DMS79 treated with DMSO at 0.1 percent for 48 hours (cell line): ENCODE results near the gene HES5.

ENCODE experiments used
- DNase-seq: peaks from one replicate; lab custom pipeline; 2025; lab: John Stamatoyannopoulos, UW

The HES5 gene

DNA sequence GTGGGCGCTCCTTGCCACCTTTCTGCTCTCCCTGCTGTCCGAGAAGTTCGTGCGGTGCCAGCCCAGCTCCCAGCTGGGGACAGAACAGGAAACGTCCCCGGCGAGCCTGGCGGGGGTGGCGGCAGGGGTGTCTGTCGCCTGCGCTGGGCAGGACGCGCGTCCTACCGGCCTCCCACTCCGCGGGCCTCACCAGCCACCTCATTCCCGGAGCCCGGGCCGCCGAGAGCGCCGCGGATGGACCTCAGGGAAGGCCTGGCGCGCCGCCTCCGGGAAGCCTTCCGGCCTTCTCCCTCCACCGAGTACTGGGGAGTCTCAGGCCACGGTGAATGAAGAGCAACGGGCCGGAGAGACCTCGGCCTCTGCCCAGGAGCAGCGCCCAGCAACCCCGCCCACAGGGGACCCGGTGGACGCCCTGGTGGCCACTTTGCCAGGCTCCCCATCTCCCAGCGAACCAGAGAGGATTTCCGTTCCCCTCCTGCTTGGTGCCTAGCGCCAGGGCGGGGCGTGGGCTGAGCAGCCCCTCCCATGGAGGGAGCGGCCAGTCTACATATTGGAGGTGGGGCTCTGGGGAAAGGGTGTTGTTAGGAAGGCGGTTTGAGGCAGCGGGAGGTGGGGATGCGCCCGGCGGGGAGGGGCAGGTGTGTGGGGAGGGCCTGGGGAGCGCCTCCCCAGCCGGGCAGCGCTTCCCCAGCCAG, 16.6 kb upstream of the HES5 start:
- DNase-seq, result peak; percentile 91

DNA sequence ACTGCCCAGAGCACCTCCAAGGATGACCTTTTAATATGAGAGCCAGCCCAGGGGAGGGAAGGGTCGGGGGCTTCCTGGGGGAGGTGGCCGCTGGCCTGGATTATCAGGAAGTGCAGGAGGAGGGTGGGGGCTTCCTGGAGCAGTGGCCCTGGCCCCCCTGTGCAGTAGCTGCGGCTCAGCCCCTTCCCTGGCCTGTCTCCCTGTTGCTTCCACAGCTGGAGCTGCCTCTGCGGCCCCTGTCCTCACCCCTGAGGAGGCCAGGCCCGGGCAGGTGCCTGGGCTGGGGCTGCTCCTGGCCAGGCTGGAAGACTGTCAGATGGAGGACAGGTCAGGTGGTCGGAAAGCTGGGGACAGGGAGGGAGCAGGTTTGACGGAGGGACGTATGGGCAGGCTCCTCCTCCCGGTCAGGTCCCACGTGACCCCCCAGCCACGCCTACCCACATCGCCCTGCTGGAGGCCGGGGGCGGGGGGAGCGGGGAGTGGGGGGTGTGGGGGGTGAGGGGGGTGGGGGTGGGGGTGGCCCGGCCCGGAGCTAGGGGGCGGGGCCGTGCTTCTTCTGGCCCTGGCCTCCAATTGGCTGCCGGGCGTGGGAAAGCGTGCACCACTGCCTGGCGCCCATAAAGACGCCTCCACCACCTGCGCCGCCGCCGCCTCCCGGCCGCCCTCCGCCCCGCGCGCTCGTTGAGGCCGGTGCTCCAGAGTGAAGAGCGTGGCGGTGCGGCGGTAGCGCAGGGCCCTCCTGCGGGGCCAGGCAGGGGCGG, 15.9 kb upstream of the HES5 start:
- peak; percentile 93 for DNase-seq

DNA sequence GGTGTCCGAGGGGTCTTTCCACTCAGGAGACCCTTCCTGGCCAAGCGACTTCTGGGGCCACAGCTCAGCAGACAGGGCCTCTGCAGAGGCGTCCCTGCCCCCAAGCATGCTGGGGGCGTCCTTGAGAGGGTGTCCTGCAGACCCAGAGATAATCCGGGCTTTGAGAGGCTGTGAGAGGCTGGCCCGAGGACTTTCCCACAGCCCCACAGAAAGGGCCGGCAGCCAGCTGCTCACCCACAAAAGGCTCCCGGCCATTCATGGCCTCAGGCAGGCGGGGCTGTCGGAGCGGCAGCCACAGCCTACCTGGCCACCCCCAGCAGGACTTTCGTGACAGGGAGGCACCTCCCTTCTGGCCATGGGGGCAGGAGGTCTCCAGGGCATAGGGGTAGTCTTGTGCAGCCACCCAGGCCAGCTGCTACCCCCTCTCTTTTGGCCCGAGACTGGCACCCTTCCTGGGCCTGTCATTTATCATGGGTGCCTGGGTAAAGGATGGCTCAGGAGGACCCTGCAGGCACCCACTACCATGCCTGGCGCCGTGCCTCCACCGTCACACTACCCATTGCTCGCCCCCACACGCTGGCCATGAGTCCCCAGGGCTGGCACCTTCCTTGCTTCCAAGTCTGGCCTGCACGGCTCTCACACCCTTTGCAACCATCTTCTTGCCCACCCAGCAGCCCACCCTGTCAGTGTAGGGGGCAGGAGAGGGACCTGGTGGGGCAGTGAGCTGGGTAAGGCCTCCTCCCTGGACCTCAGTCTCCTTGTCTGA, 15.0 kb upstream of the HES5 start:
- no peak for DNase-seq

DNA sequence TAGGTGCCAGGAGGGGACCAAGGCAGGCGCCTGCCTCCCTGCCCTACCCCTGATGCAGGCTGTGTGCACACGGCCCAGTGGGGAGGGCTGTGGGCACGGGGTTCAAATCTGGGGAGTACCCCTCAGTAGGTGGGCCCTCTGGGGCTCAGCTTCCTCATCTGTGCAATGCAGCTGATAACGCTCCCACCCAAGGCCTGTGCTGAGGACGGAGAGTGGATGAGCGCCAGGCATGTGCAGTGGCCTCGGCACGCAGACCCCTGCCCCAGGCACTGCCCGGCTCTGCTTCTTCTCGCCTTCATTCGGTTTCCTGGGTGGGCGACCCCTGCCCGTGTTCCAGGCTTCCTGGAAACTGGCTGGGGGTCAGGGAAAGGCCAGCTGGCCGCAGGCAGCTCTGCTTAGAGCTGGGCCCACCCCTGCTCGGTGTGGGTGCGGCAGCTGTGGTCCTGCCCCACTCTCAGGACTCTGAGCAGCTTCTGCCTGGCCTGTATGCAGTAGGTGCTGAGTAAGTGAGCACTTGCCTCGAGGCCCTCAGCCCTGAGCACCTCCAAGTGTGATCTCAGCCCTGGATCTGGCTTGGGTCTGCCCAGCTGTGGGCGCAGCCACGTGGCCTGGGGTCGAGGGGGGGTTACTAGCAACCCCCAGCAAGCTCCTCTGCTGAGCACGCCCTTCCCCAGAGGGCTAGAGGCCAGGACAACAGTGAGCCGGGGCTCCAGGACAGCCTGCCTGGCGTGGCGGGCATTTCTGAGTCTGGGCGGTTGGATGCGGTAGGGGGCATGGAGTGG, 14.2 kb upstream of the HES5 start:
- DNase-seq, result no peak

- no peak for DNase-seq
These were observed 13.6 kb upstream of the HES5 start for GRCh38 chr1:2543543-2544092.

DNA sequence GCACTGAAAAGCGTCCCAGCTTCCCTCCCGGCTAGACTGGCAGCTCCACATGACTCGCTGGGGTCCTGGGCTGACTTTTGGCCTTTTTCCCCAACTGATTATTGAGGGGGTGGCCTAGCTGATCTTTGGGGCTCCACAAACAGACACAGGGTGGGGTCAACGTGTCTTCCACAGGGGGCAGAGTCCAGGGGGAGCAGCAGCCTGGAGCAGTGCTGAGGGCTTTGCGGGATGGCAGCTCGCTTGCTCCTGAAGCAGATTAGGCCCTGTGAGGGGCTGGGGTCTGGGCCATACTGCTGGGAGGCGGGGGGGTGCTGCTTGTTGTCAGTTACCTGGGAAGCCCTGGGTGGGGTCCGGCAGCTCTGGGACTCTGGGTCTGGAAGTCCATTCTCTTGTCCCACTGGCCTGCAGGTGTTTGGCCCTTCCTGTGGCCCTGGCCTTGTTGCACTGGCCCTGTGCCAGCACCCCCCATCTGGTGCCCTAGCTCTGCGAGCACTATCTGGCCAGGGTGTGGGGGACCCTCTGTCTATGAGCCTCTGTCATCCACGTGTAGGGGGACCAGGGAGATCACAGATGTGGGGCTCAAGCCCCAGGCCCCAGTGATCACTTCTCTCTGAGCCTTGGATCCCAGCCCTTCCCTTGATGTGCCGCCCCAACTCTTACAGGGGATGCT, 12.3 kb upstream of the HES5 start:
- DNase-seq, result no peak

DNA sequence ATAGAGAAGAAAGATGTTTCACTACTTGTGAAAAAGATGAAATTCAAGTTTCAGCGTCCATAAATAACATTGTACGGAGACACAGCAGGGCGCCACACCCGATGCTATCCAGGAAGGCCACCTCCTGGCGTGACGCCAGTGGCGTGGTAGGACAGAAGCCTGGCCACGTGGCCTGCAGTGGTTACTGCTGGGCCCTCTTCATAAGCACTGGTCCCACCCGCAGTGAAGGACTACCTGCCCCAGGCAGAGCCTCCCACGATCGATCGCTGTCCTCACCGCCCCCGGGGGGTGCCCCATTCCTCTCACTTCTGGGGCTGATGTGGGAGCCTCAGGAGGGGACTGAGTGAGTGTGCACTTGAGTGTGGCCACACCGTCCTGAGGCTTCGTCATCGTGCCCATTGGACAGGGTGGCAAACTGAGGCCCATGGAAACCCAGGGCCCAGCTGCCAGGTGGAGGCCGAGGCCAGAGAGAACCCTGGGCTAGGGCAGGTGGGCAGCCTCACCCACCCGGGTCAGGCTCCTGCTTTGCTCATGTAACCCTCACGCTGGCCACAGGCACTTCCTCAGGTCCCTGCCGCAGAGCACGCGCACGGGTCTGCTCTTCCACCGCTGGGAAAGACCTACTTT, 11.7 kb upstream of the HES5 start:
- no peak for DNase-seq

GRCh38 chr1:2540816-2541492, 10.9 kb upstream of the HES5 start:
- DNase-seq, result no peak

DNA sequence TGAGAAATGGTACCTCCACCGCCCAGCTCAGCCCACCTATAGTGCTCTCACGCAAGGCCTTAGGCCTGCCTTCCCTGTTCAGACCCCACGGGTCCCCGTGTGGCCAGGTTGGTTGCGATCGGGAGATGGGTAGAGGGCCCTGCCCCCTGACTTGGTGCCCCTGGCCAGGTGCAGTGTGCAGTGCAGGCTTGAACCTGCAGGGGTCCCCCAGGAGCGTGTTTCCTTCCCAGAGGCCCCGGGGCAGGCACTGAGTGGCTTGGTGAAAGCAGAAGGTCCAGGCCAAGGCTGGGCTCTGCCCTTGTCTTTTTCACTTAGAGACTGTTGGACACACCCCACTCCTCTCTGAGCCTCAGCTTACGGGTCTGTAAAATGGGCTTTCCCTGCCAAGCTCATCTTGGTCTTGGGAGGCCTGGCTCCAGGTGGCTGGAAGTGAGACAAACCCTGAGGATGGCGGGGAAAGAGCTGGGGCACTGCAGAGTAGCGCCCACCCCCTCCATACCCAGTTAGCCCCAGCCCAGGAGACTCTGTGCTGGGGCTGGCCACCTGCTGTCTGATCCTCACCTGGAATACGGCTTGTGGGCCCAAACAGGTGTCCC, 9.3 kb upstream of the HES5 start:
- no peak for DNase-seq

- DNase-seq, result no peak
These were observed 8.8 kb upstream of the HES5 start for GRCh38 chr1:2538872-2539271.

DNA sequence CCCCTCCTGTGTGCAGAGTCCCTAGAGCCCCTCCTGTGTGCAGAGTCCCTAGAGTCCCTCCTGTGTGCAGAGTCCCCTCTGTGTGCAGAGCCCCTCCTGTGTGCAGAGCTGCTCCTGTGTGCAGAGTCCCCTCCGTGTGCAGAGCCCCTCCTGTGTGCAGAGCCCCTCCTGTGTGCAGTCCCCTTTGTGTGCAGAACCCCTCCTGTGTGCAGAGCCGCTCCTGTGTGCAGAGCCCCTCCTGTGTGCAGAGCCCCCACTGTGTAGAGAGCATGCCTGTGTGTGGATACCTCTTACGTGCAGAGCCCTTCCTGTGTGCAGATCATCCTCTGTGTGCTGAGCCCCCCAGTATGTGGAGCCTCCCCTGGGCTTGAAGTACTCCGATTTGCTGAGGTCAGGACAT, 8.3 kb upstream of the HES5 start:
- no peak for DNase-seq

- no peak for DNase-seq
These were observed 7.7 kb upstream of the HES5 start for GRCh38 chr1:2537784-2538115.

- no peak for DNase-seq
These were observed 5.9 kb upstream of the HES5 start for GRCh38 chr1:2535981-2536380.

- no peak for DNase-seq
These were observed 5.4 kb upstream of the HES5 start for GRCh38 chr1:2535455-2535854.

GRCh38 chr1:2534687-2535441, 4.8 kb upstream of the HES5 start:
- peak; percentile 96 for DNase-seq

- no peak for DNase-seq
These were observed 4.2 kb upstream of the HES5 start for GRCh38 chr1:2534315-2534686.

DNA sequence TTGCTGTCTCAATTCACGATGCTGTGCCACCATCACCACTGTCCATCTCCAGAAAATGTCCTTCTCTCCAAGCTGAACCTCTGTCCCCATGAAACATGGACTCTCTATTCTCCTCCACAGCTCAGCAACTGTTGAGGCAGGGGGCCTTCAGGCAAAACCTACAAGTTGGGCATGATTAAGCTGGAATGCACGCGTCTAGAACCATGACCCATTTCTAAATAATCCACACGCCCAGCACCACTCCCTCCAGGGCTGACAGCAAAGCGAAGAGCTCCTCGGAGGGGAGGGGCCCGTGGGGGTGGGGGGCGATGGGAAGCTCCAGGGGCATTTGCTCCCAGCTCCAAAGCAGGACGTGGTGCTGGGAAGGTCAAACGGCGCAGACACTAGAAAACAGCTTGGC, 3.3 kb upstream of the HES5 start:
- DNase-seq, result no peak

- DNase-seq, result no peak
These were observed 2.6 kb upstream of the HES5 start for GRCh38 chr1:2532485-2533160.
